Activated CD8-positive, alpha-beta memory T cell treated with anti-CD3 and anti-CD28 coated beads, Interleukin-2, amount 50 U/mL, for 4 hours (primary cell): Measurements from ENCODE around the gene TIMM10B.

Experiments
- DNase-seq: peaks from one replicate; pipeline ENCODE4 v3.0.0-alpha.2; 2020

The TIMM10B gene

GRCh38 chr11:6473451-6474412 lies 7.6 kb upstream of the TIMM10B start, which contains the start of gene TRIM3:
Gene TRIM3, minus strand, starts transcription at chr11:6473941. Its CDS starts 8,246 bp downstream, at chr11:6465695.
- DNase-seq, result peak; percentile 74

GRCh38 chr11:6474413-6474792 lies 6.9 kb upstream of the TIMM10B start:
- no peak for DNase-seq

- DNase-seq, result no peak
Observed at GRCh38 chr11:6474806-6475500, 6.3 kb upstream of the TIMM10B start.

- no peak for DNase-seq
Observed at GRCh38 chr11:6475936-6476335, 5.4 kb upstream of the TIMM10B start.

GRCh38 chr11:6476571-6476970 lies 4.7 kb upstream of the TIMM10B start:
- DNase-seq, result no peak

GRCh38 chr11:6480299-6480914 lies 894 bp upstream of the TIMM10B start:
- no peak for DNase-seq

- DNase-seq, result no peak
Observed at GRCh38 chr11:6481924-6482275, 599 bp downstream of the TIMM10B start.

- no peak for DNase-seq
Observed at GRCh38 chr11:6482441-6482840, 1.1 kb downstream of the TIMM10B start.

GRCh38 chr11:6483015-6483414 lies 1.7 kb downstream of the TIMM10B start:
- DNase-seq, result no peak

- no peak for DNase-seq
Observed at GRCh38 chr11:6485661-6486060, 4.4 kb downstream of the TIMM10B start.

GRCh38 chr11:6486256-6486655 lies 5.0 kb downstream of the TIMM10B start:
- DNase-seq, result no peak

- no peak for DNase-seq
Observed at GRCh38 chr11:6486938-6487337, 5.6 kb downstream of the TIMM10B start.

- DNase-seq, result no peak
Observed at GRCh38 chr11:6488342-6488741, 7.0 kb downstream of the TIMM10B start.

- DNase-seq, result no peak
Observed at GRCh38 chr11:6488821-6489220, 7.5 kb downstream of the TIMM10B start.

- no peak for DNase-seq
Observed at GRCh38 chr11:6489306-6489705, 8.0 kb downstream of the TIMM10B start.

- no peak for DNase-seq
Observed at GRCh38 chr11:6497069-6497839, 16.0 kb downstream of the TIMM10B start, which contains the start of gene DNHD1. Gene DNHD1, plus strand, starts transcription at chr11:6497280. Its CDS starts 936 bp downstream, at chr11:6498216.

GRCh38 chr11:6498121-6498520 lies 16.8 kb downstream of the TIMM10B start:
- no peak for DNase-seq

GRCh38 chr11:6498544-6498943 lies 17.2 kb downstream of the TIMM10B start:
- no peak for DNase-seq

- DNase-seq, result no peak
Observed at GRCh38 chr11:6502382-6502781, 21.1 kb downstream of the TIMM10B start.

- DNase-seq, result no peak
Observed at GRCh38 chr11:6504166-6504565, 22.9 kb downstream of the TIMM10B start.

- DNase-seq, result no peak
Observed at GRCh38 chr11:6505577-6506240, 24.4 kb downstream of the TIMM10B start.

GRCh38 chr11:6516865-6517264 lies 35.6 kb downstream of the TIMM10B start:
- no peak for DNase-seq
